HEK293T (cell line): Measurements from ENCODE around the gene SLC29A1.

ENCODE experiments used
- PKNOX1 ChIP-seq: fragments of 450-650 bp; IDR thresholded peaks from 2 replicates; pipeline ENCODE4 v1.6.1; 2016
- SP1 ChIP-seq: fragments of 450-650 bp; IDR thresholded peaks from 2 replicates; pipeline ENCODE4 v1.6.1; 2017

- TF ChIP-seq PKNOX1 (no peak), SP1 (no peak)
These were observed 6.8 kb downstream of the SLC29A1 start for GRCh38 chr6:44230034-44230675.
